ENCODE data around the gene ADAMTS17.
"Not testable (repeated sequence)": the region's sequence is repeated elsewhere in the genome, so short reads cannot be mapped to it uniquely, and the experiment has no call there.

The ADAMTS17 gene

GRCh38 chr15:100341750-100342560, at the start of gene ADAMTS17:
Gene ADAMTS17, minus strand, starts transcription at chr15:100341975. Its CDS starts 76 bp downstream, at chr15:100341899.
- no peak for DNase-seq (ENCODE audit: low read depth)

GRCh38 chr15:100385300-100386050, 43.7 kb upstream of the ADAMTS17 start:
- no peak for DNase-seq (ENCODE audit: low read depth)

DNA sequence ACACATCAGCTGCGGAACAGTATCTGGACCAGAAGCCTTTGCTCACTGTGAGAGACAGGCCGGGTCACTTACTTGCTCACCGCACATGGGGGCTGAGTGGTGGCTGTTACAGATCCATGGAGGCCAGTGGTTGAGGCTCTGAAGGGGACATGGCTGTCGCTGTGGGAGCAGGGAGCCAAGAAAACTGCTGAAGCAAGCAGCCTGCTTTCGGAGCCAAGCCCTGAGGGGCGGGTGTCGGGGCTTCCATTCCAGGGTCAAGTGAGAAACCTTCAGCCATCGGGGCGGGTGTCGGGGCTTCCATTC, 42.3 kb upstream of the ADAMTS17 start:
- DNase-seq (ENCODE audit: low read depth), result no peak

DNA sequence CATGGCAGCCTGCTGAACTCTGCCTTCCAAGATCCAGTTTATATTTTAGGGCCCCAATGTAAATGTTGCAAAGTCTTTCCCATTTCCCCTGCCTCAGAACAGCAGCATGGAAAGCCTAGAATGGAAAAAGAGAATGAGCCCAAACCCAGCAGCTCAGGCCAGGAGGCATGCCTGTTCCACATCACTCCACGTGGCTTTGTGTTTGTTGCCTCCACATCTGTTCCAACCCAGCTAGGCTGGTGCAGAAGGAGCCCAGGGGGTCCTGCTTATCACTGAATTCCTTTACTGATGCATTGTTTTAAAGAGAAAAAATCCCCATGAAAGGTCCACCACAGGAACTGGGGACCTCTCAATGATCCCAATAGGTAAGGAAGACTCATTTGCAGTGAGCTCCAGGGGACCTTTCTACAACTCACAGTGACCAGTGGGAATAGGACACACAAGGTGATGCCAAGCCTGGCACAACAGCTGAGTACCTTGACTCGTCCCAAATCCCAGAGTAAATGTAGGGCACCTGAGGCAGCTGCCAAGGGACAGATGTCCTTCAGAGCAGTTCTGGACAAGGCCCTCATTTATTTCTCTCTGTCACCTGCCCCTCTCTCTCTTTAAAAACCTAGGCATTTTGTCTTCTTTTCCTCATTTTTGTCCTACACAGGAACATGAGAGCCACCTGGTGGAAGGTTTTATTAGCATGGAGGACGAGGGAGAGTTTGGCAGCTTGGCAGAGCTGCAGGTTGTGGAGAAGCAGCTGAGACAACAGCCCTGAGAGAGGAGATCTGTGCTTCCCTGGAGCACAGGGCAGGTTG, 41.7 kb upstream of the ADAMTS17 start:
- no peak for DNase-seq (ENCODE audit: low read depth)

DNA sequence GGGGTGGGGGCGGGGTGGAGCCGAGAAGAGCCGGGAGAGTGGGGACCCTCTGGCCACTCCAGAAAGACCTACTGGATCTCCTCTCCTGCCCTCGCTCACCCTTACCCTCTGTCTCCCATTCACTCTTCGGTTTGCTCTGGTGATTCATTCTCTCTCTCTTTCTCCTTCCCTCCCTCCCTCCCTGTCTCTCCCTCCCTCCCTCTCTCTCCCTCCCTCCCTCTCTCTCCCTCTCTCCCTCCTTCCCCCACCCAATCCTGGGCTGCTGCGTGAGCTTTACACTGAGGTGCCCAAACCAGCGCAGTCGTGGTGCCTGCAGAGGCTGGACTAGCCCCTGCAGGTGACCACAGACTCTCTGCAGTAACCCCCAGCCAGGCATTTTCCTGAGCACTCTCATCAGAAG, 32.2 kb upstream of the ADAMTS17 start:
- no peak for DNase-seq (ENCODE audit: low read depth)

GRCh38 chr15:100373120-100373896, 31.5 kb upstream of the ADAMTS17 start:
- DNase-seq (ENCODE audit: low read depth), result no peak

GRCh38 chr15:100372739-100373119, 31.0 kb upstream of the ADAMTS17 start:
- no peak for DNase-seq (ENCODE audit: low read depth)

DNA sequence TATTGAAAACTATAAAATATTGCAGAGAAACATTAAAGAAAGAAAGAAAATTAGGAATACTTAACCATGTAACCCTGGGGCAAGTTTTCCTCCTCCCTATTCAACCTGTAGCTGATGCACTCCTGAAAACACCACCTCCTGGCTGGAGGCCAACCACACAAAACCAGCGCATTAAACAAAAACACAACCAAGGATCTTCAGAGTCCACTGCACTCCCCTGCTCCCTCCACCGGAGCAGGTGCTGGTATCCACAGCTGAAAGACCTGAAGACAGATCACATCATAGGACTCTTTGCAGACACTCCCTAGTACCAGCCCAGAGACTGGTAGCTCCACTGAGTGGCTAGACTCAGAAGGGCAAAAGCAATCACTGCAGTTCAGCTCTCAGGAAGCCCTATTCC, 13.6 kb upstream of the ADAMTS17 start:
- no peak for DNase-seq (ENCODE audit: low read depth)

DNA sequence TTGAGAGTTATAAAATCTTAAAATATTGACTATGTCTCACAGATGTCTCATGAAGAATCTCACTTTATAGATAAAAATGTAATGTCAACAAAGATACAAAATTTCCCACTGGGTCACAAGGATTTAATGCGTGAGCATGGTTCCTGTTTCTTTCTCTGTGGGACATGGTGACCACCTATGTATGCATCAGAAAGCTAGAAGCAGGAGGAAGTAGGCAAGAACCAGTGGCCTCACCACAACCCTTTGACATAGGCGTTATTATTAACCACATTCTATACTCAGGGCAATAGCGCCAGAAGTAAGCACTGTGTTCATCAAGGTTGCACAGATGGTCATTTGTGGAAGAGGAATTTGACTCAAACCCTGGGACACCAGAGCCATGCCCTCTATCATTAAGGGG, 11.7 kb upstream of the ADAMTS17 start:
- no peak for DNase-seq (ENCODE audit: low read depth)

- DNase-seq (ENCODE audit: low read depth), result no peak
Measured at GRCh38 chr15:100350434-100351226, 8.9 kb upstream of the ADAMTS17 start.

DNA sequence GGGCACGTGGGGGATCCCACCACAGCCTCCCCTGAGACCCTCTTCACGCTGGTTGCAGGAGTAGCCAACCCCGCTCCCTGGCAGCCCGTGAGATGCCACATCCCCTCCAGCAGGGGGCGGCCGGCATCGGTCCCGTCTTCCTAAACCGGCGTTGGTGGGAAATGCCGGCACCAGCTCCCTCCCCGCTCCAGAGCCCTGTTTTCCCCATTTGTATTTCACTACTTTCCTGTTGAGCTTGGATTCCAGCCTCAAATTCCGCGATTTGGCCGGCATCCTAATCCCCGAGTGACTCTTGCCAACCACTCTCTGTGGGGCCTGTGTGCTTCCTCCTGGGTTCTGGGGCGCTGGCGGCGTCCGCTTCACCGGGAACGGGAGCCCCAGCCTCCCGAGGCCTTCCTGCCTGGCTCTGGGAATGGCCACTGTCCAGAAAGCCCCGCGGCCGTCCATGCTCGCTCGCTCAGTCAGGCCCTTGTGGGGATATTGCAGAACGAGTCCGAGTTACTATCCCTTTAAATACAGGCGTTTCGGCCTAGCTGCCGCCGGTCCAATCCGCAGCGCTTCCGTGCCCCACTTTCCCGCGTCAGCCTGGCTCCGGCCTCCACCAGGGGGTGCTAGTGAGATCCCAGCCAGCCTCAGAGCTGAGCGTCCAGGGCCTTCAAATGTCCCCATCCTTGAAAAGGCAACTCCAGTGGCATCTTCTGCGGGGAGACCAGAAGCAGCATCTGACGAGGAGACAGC, 8.1 kb upstream of the ADAMTS17 start:
- DNase-seq (ENCODE audit: low read depth), result no peak

DNA sequence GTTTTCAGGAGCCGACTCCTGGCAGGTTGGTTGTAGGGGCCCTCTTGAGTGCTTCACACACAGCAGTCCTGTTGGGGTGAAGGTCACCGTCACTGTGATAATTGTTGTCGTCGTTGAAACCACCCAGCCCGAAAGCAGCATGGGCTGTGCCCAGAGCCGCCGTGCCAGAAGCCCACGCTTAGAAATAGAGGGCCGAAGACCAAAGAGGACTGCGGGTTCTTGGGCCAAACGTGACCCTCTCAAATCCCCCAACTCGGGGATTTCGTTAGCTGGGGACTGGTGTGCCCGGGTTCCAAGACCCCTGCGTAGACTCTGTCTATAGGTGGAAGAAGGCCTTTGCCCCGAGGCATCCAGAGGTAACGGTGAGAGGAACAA, 7.5 kb upstream of the ADAMTS17 start:
- DNase-seq (ENCODE audit: low read depth), result no peak

DNA sequence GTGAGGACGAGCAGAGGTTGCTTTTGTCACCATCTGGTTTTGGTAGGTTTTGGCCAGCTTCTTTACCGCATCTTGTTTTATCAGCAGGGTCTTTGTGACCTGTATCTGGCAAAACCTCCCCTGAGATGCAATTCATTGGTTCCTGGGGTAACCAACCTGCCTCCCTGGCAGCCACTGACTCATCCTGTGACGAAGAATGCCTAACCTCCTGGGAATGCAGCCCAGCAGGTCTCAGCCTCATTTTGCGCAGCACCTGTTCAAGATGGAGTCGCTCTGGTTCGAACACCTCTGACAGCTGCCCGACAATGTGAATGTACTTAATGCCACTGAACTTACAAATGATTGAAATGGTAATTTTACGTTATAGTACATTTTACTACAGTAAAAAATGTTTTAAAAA, 6.8 kb upstream of the ADAMTS17 start:
- DNase-seq (ENCODE audit: low read depth), result no peak

DNA sequence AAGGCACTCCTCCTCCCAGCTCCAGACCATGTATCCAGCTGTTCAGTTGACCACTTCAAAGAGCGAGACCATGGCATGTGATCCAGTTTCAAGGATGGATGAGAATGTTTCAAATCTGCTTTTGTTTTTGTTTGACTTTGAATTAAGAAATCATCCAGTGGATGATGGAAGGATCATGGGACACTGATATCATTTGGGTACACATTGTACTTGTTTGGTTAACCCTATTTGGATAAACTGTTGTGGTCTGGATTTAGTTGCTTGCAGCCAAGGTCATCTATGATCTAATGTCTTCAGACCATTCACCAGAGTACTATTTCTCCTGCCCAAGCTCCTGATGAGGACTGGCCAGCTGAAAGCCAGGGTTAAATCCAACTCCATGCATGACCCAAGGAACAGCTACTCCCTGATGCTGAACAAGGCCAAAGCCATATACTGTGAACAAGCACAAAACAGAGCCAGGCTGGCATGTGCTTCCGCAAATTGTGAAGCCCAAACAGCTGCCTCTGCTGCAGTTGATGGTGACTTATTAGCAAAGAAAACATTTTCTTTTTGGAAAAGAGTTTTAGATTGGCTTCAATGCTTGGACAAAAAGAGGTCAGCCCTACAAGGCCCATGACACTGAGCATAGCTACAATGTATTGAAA, 5.2 kb upstream of the ADAMTS17 start:
- DNase-seq (ENCODE audit: low read depth), result no peak

DNA sequence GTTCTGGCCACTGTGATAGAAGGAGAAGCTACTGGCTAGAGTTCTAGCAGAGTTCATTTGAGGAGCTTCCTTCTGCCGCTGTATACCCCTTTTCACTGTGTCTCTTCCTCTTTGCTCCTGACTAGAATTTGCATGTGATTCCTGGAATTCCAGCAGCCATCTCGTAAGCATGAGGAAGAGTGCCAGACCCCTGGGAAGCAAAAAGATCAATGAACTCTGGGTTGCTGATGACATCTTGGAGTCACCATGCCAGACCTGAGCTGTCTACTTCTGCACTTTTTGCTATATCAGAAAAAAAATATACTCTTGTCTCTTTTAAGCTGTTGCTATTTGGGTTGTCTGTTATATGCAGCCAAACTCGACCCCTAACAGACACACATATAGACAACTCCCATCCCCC, 3.7 kb upstream of the ADAMTS17 start:
- DNase-seq (ENCODE audit: low read depth), result no peak

- no peak for DNase-seq (ENCODE audit: low read depth)
Measured at GRCh38 chr15:100343251-100343650, 1.5 kb upstream of the ADAMTS17 start.

GRCh38 chr15:100341239-100341749, 481 bp downstream of the ADAMTS17 start:
- DNase-seq (ENCODE audit: low read depth), result no peak

DNA sequence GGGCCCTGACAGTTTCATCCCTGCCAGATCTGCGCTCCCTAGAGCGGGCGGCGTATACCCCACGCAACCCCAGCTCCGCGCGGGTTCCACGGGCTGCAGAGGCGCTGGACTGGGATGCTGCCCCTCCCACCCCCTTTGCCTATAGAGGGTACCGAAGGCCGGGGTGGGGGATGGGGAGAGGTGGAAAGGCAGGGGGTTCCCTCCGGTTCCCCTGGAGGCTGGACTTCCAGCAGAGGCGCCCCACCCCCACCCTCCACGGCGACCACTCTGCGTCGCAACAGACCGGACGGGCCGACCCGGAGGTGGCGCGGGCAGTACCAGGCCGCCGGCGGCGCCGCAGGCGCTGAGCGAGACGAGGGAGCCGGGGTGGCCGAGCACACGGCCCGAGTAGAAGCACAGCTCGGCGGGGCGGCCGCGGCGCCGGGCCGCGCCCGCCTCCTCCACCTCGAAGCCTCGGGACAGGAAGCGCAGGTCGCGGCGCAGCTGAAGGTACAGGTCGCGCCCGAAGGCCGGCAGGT, 995 bp downstream of the ADAMTS17 start:
- no peak for DNase-seq (ENCODE audit: low read depth)

DNA sequence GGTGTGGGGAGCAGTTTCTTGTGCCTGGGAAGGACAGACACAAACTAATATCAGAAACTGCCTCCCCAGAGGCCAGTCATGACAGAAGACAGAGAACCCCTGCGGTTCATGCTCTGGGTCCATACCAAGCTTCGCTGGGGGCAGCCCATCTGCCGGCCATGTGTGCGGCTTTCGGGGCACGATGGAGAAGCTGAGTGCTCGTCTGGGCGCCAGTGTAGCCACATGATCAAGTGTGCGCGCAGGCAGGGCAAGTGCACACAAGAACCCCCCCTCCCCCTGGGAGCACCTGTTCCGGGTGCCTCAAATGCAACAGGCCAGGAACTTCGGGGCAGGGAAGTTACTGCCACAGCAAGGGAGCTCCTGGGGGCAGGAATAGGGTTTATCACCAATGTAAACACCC, 1.8 kb downstream of the ADAMTS17 start:
- no peak for DNase-seq (ENCODE audit: low read depth)

DNA sequence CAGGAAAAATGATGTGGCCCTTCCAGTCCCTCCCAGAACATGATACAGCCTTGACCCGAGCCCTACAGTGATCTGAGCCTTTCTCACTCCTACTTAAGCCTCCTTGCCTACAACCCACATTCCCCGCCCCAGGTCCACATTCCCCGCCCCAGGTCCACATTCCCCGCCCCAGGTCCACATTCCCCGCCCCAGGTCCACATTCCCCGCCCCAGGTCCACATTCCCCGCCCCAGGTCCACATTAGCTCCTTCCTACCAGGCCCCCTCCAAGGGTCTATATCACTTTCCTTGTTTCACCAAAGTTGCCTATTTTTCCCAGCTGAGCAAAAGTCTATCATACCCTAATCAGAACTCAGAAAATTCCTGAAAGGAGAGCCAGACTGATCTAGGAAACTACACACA, 2.3 kb downstream of the ADAMTS17 start:
- DNase-seq (ENCODE audit: low read depth), result not testable (repeated sequence)
